ENCODE data around the gene CDKN2B-AS1. TPM values are rescaled to one million over a fixed set of nuclear protein-coding genes. Genes with fewer than 3 reads are reported as not detected.

CDKN2B-AS1 gene
- total RNA-seq, 1 experiment from 2014 or later, result not detected

- no peak overlapping the region for H3K27ac Mint-ChIP-seq
These were observed 142.0 kb downstream of the CDKN2B-AS1 start for GRCh38 chr9:22136461-22137096.

More at GRCh38 chr9:22136461-22137096, 142.0 kb downstream of the CDKN2B-AS1 start:
- H3K27me3 Mint-ChIP-seq (ENCODE audit: low read depth), result no peaks in the 10 kb centered on the region
- Histone ChIP-seq H4K20me1 (ENCODE audit: control insufficient read depth, insufficient read depth, insufficient read length) (no peaks in the 10 kb centered on the region), H3K79me1 (ENCODE audit: insufficient read depth, low read depth, low read length, poor library complexity, severe bottlenecking) (no peaks in the 10 kb centered on the region), H2AK5ac (ENCODE audit: insufficient read length, low read length) (no peak overlapping the region), H3K27me3 (ENCODE audit: insufficient read depth, low read length) (no peaks in the 10 kb centered on the region), H2BK120ac (ENCODE audit: low read depth, low read length, poor library complexity, severe bottlenecking) (no peak overlapping the region), H3K27ac (ENCODE audit: insufficient read length, low read depth, low read length) (no peak overlapping the region), H3K14ac (ENCODE audit: insufficient read depth, low read length) (no peak overlapping the region), H4K91ac (ENCODE audit: insufficient read length, low read depth, low read length) (no peak overlapping the region), H3K4me2 (ENCODE audit: insufficient read depth, insufficient read length, low read length) (no peak overlapping the region), H3T11ph (ENCODE audit: low read length) (no peak overlapping the region), H3K4ac (ENCODE audit: low read depth, low read length) (no peak overlapping the region), H3K23ac (ENCODE audit: insufficient read length, low read depth, low read length) (no peak overlapping the region), H3K79me2 (ENCODE audit: insufficient read depth, low read length) (no peaks in the 10 kb centered on the region), H3K9me3 (ENCODE audit: control insufficient read depth, low read depth, low read length) (no peaks in the 10 kb centered on the region), H2BK20ac (ENCODE audit: low read depth, low read length, poor library complexity, severe bottlenecking) (no peak overlapping the region), H3K56ac (ENCODE audit: insufficient read length, low read depth, low read length) (no peak overlapping the region), H2BK12ac (ENCODE audit: insufficient read length, low read depth, low read length) (no peak overlapping the region), H3K18ac (ENCODE audit: insufficient read length, low read depth, low read length) (no peak overlapping the region), H3K9ac (ENCODE audit: extremely low read depth, insufficient read length, low read length) (no peak overlapping the region), H4K8ac (replicated peaks; ENCODE audit: insufficient read length, low read depth, low read length) (no peak overlapping the region), H3K4me1 (ENCODE audit: insufficient read depth, low read length) (no peaks in the 10 kb centered on the region), H2BK15ac (ENCODE audit: low read depth, low read length) (no peak overlapping the region), H2BK5ac (ENCODE audit: insufficient read length, low read length) (no peak overlapping the region), H2AFZ (ENCODE audit: low read length) (no peak overlapping the region), H4K5ac (ENCODE audit: insufficient read length, low read depth, low read length) (no peak overlapping the region), H3K23me2 (ENCODE audit: insufficient read length, low read depth, low read length, poor library complexity, severe bottlenecking) (no peaks in the 10 kb centered on the region)
- no peak for TF ChIP-seq CTCF (conservative IDR thresholded peaks at IDR 0.05)
- H3K4me3 Mint-ChIP-seq, result no peak overlapping the region
- no CpG with 5 or more reads among the region's 3 CpGs for WGBS (ENCODE audit: extremely low coverage, insufficient read length, low lambda C conversion rate)
- H3K9me3 Mint-ChIP-seq, result no peaks in the 10 kb centered on the region
- H3K4me1 Mint-ChIP-seq, result no peaks in the 10 kb centered on the region
- no peak for DNase-seq
- no peaks in the 10 kb centered on the region for H3K36me3 Mint-ChIP-seq (ENCODE audit: insufficient read depth in 1 of 3, low read depth in 3 of 3)

Data from H9 (cell line).